ENCODE results near the gene STXBP2.

The STXBP2 gene

DNA sequence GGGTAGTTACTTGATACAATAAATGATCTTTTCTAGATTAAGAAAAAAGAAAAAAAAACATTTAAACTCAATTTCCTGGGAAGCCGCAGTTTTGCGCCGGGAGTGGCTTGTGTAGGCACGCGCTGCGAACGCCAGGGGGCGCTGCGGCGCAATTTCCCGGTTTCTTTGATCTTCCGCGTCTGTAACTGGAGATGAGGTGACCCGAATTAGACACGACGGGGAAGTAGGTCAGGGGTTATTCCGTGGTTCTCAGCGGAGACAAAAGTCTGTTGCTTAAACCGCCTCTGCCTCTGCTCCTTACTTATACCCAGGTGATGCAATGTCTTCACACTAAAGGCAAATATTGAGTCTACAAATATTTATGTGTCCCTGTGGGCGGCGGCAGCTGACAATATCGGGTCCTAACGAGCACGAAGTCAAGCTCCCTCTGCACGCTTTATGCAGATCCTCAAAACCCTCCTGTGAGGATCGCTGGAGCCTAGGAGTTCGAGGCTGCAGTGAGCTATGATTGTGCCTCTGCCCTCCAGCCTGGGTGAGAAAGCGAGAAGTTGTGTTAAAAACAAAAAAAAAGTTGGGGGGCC is 15.2 kb downstream of the STXBP2 start:
- Histone ChIP-seq H2AFZ (ENCODE audit: low read depth, low read length) (peak overlapping the region; percentile 77), H3K27me3 (ENCODE audit: insufficient read depth, low read length, poor library complexity) (no peaks in the 10 kb centered on the region), H3K4me3 (ENCODE audit: low read depth in 1 of 2, low read length in 2 of 2) (peak overlapping the region in 1 of 2 experiments; percentile 37; a peak in 2 of 4 replicates), H3K27ac (ENCODE audit: low read length) (peak overlapping the region; percentile 58), H3K4me2 (ENCODE audit: insufficient read depth, low read length) (peak overlapping the region; percentile 63), H3K36me3 (ENCODE audit: insufficient read depth, low read length) (no peaks in the 10 kb centered on the region), H4K20me1 (ENCODE audit: insufficient read depth, low read length) (no peaks in the 10 kb centered on the region), H3K9me3 (ENCODE audit: insufficient read depth, low read length, severe bottlenecking) (no peaks in the 10 kb centered on the region), H3K4me1 (ENCODE audit: insufficient read depth, low read length) (peaks cover 5% of the 10 kb centered on the region), H3K9ac (ENCODE audit: low read depth, low read length) (peak overlapping the region; percentile 42), H3K79me2 (ENCODE audit: insufficient read depth, low read length) (no peaks in the 10 kb centered on the region)
- peak; percentile 89 for DNase-seq
- ATAC-seq (ENCODE audit: insufficient read depth, low read depth): peak; percentile 96
- TF ChIP-seq EZH2 (IDR thresholded peaks at IDR 0.05; ENCODE audit: borderline replicate concordance, low read depth, low read length, severe bottlenecking) (no peak), CTCF (IDR thresholded peaks at IDR 0.05; ENCODE audit: borderline replicate concordance, extremely low read depth, low read length, poor library complexity, severe bottlenecking) (peak; percentile 97)

DNA sequence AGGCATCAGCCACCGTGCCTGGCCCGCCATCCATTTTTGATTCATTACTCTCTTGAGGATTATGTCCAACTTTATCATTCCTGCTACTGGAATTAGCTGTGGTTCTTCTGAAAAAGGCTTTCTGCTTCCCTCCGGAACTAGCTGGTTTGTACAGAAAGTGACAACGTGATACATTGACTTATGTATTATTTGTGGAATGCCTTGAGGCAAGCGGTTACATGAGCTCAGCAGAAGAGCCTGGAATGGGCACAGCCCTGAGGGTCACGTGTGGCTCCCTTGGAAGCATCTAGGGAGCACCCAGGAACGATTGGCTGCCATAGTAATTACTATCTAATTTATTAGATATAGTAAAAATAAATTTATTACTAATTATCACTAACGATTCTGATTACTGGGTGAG is 17.5 kb downstream of the STXBP2 start:
- ATAC-seq (ENCODE audit: insufficient read depth, low read depth) (no peak), DNase-seq (no peak)
- H3K79me2 ChIP-seq (ENCODE audit: insufficient read depth, low read length): no peaks in the 10 kb centered on the region
- H4K20me1 ChIP-seq (ENCODE audit: insufficient read depth, low read length): no peaks in the 10 kb centered on the region
- H3K36me3 ChIP-seq (ENCODE audit: insufficient read depth, low read length): no peaks in the 10 kb centered on the region
- no peaks in the 10 kb centered on the region for H3K9me3 ChIP-seq (ENCODE audit: insufficient read depth, low read length, severe bottlenecking)
- H2AFZ ChIP-seq (ENCODE audit: low read depth, low read length): no peak overlapping the region
- no peak overlapping the region for H3K4me3 ChIP-seq (ENCODE audit: low read depth in 1 of 2, low read length in 2 of 2)
- H3K27ac ChIP-seq (ENCODE audit: low read length): no peak overlapping the region
- H3K4me2 ChIP-seq (ENCODE audit: insufficient read depth, low read length): no peak overlapping the region
- H3K27me3 ChIP-seq (ENCODE audit: insufficient read depth, low read length, poor library complexity): no peaks in the 10 kb centered on the region
- H3K4me1 ChIP-seq (ENCODE audit: insufficient read depth, low read length): peaks cover 21% of the 10 kb centered on the region
- TF ChIP-seq CTCF (IDR thresholded peaks at IDR 0.05; ENCODE audit: borderline replicate concordance, extremely low read depth, low read length, poor library complexity, severe bottlenecking) (no peak), EZH2 (IDR thresholded peaks at IDR 0.05; ENCODE audit: borderline replicate concordance, low read depth, low read length, severe bottlenecking) (no peak)
- H3K9ac ChIP-seq (ENCODE audit: low read depth, low read length): no peak overlapping the region

- DNase-seq (no peak), ATAC-seq (ENCODE audit: insufficient read depth, low read depth) (no peak)
- Histone ChIP-seq H3K27ac (ENCODE audit: low read length) (no peak overlapping the region), H3K79me2 (ENCODE audit: insufficient read depth, low read length) (no peaks in the 10 kb centered on the region), H2AFZ (ENCODE audit: low read depth, low read length) (no peak overlapping the region), H3K4me3 (ENCODE audit: low read depth in 1 of 2, low read length in 2 of 2) (no peak overlapping the region), H3K9ac (ENCODE audit: low read depth, low read length) (no peak overlapping the region), H3K9me3 (ENCODE audit: insufficient read depth, low read length, severe bottlenecking) (no peaks in the 10 kb centered on the region), H4K20me1 (ENCODE audit: insufficient read depth, low read length) (no peaks in the 10 kb centered on the region), H3K4me2 (ENCODE audit: insufficient read depth, low read length) (no peak overlapping the region), H3K4me1 (ENCODE audit: insufficient read depth, low read length) (peaks cover 21% of the 10 kb centered on the region), H3K27me3 (ENCODE audit: insufficient read depth, low read length, poor library complexity) (no peaks in the 10 kb centered on the region), H3K36me3 (ENCODE audit: insufficient read depth, low read length) (no peaks in the 10 kb centered on the region)
- TF ChIP-seq EZH2 (IDR thresholded peaks at IDR 0.05; ENCODE audit: borderline replicate concordance, low read depth, low read length, severe bottlenecking): no peak
These were observed 18.7 kb downstream of the STXBP2 start for GRCh38 chr19:7655581-7655980.

DNA sequence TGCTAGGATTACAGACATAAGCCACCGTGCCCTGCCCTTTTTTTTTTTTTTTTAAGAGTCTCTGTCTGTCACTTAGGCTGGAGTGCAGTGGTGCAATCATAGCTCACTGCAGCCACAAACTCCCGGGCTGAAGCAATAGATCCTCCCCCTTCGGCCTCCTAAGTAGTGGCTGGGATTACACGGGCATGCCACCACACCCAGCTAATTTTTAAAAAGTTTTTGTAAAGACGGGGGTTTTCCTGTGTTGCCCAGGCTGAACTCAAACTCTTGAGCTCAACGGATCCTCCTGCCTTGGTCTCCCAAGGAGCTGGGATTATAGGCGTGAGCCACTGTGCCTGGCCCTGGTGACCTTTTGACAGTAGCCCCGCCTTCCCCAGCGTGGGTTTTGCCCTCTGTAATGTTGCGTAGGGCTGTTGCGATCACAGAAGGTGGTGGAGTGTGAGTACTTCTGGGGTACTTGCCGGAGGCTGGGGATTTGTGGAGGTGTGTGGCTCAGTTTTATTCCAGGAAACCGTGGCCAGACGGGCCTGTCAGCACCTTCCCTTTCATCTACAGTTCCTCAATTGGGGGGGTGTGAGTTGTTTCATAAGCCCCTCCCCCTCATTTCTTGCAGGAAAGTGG is 20.3 kb downstream of the STXBP2 start:
- DNase-seq (peak; percentile 33), ATAC-seq (ENCODE audit: insufficient read depth, low read depth) (no peak)
- H3K9ac ChIP-seq (ENCODE audit: low read depth, low read length): no peak overlapping the region
- TF ChIP-seq EZH2 (IDR thresholded peaks at IDR 0.05; ENCODE audit: borderline replicate concordance, low read depth, low read length, severe bottlenecking) (no peak), CTCF (IDR thresholded peaks at IDR 0.05; ENCODE audit: borderline replicate concordance, extremely low read depth, low read length, poor library complexity, severe bottlenecking) (no peak)
- no peaks in the 10 kb centered on the region for H4K20me1 ChIP-seq (ENCODE audit: insufficient read depth, low read length)
- no peak overlapping the region for H3K27ac ChIP-seq (ENCODE audit: low read length)
- H3K36me3 ChIP-seq (ENCODE audit: insufficient read depth, low read length): no peaks in the 10 kb centered on the region
- no peak overlapping the region for H2AFZ ChIP-seq (ENCODE audit: low read depth, low read length)
- H3K79me2 ChIP-seq (ENCODE audit: insufficient read depth, low read length): no peaks in the 10 kb centered on the region
- no peak overlapping the region for H3K4me3 ChIP-seq (ENCODE audit: low read depth in 1 of 2, low read length in 2 of 2)
- no peaks in the 10 kb centered on the region for H3K27me3 ChIP-seq (ENCODE audit: insufficient read depth, low read length, poor library complexity)
- no peaks in the 10 kb centered on the region for H3K9me3 ChIP-seq (ENCODE audit: insufficient read depth, low read length, severe bottlenecking)
- H3K4me2 ChIP-seq (ENCODE audit: insufficient read depth, low read length): no peak overlapping the region
- peaks cover 19% of the 10 kb centered on the region for H3K4me1 ChIP-seq (ENCODE audit: insufficient read depth, low read length)

All from DND-41 (cell line).